CD4-positive, alpha-beta T cell (primary cell): ENCODE results near the gene KIDINS220. TPM values are rescaled to one million over a fixed set of nuclear protein-coding genes. Genes with fewer than 3 reads are reported as not detected.

Source experiments
- ATAC-seq: fragments of 200-7000 bp; cut with Tn5 transposase; one replicate; pipeline ENCODE4 v1.10.0; 2022; ENCODE audit warnings: mild to moderate bottlenecking; ENCODE audit not compliant: poor library complexity
- CTCF ChIA-PET: fragments of 350-600 bp; sonication (Branson Sonifier 250); formaldehyde crosslinking; loops from one replicate; lab custom pipeline; 2021; ENCODE audit warnings: antibody characterized with exemption, inconsistent platforms; lab: Charles Lee
- POLR2A ChIA-PET: fragments of 350-600 bp; sonication (Branson Sonifier 250); formaldehyde crosslinking; loops from one replicate; lab custom pipeline; 2021; ENCODE audit warnings: antibody characterized with exemption, inconsistent platforms; lab: Charles Lee
- DNase-seq, 14 experiments: peaks; one replicate each; pipeline ENCODE4 v3.0.0-alpha.2; 2013 to 2020; ENCODE audit warnings: mixed read lengths in 2 of 14
- H3K27ac ChIP-seq, 2 donors: one replicate each; pipeline versions ENCODE4 v1.5.1 to v1.7.0; 2013; ENCODE audit warnings: low read length in 2 of 2, low read depth in 1 of 2, mild to moderate bottlenecking in 1 of 2
- H3K27me3 ChIP-seq, 2 experiments: 1 replicate in 1 of 2; 2 replicates in 1 of 2; pipeline versions ENCODE4 v1.6.1 to v1.7.0; 2013; ENCODE audit warnings: low read length in 2 of 2, control low read depth in 1 of 2, mild to moderate bottlenecking in 1 of 2, moderate library complexity in 1 of 2; ENCODE audit not compliant: insufficient read depth in 2 of 2, control insufficient read depth in 1 of 2
- H3K36me3 ChIP-seq: one replicate; pipeline ENCODE4 v1.6.1; 2013; ENCODE audit warnings: low read length, control low read depth; ENCODE audit not compliant: insufficient read depth
- H3K4me1 ChIP-seq: one replicate; pipeline ENCODE4 v1.6.1; 2013; ENCODE audit warnings: low read length, control low read depth; ENCODE audit not compliant: insufficient read depth
- H3K4me3 ChIP-seq: one replicate; pipeline ENCODE4 v1.5.1; 2013; ENCODE audit warnings: mild to moderate bottlenecking, low read length, moderate library complexity
- H3K9me3 ChIP-seq, 2 experiments: 1 replicate in 1 of 2; 2 replicates in 1 of 2; pipeline versions ENCODE4 v1.6.1 to v1.7.0; 2013; ENCODE audit warnings: low read length in 2 of 2, mild to moderate bottlenecking in 2 of 2, control low read depth in 1 of 2, moderate library complexity in 1 of 2; ENCODE audit not compliant: control insufficient read depth in 1 of 2, insufficient read depth in 1 of 2
- H3K27ac Mint-ChIP-seq: one replicate; pipeline ENCODE4 v1.8.0; 2020; ENCODE audit warnings: mixed read lengths
- H3K27me3 Mint-ChIP-seq: one replicate; pipeline ENCODE4 v1.8.0; 2021; ENCODE audit warnings: mixed read lengths
- H3K36me3 Mint-ChIP-seq: one replicate; pipeline ENCODE4 v1.8.0; 2021; ENCODE audit warnings: low read depth, mixed read lengths
- H3K4me1 Mint-ChIP-seq: one replicate; pipeline ENCODE4 v1.8.0; 2021; ENCODE audit warnings: low read depth, mixed read lengths
- H3K4me3 Mint-ChIP-seq: one replicate; pipeline ENCODE4 v1.8.0; 2020; ENCODE audit warnings: mild to moderate bottlenecking, mixed read lengths
- H3K9me3 Mint-ChIP-seq: one replicate; pipeline ENCODE4 v1.8.0; 2020; ENCODE audit warnings: mixed read lengths
- intact Hi-C, 2 experiments: fragments of 100-400 bp; cut with DNase I in 1 of 2; cut with micrococcal nuclease in 1 of 2; formaldehyde crosslinking; loops; one replicate each; pipeline versions ENCODE4 v1.15.1 to v1.9.0; 2023 to 2025; cut with DNase I, micrococcal nuclease
- total RNA-seq, 174 experiments: library from RNA in 2 of 174; stranded (reverse) in 2 of 174; gene quantifications; one replicate each; pipeline ENCODE4 v1.2.3 and lab custom pipeline; 2021 to 2026
- TF ChIP-seq, protein P1 (sequence below): fragments of 200-600 bp; IDR thresholded peaks from one replicate; pipeline ENCODE4 v1.8.0; 2022; ENCODE audit warnings: antibody characterized with exemption, mild to moderate bottlenecking

The KIDINS220 gene
- total RNA-seq, 2 experiments from 2014 or later = 29.3 to 31.4 TPM

DNA sequence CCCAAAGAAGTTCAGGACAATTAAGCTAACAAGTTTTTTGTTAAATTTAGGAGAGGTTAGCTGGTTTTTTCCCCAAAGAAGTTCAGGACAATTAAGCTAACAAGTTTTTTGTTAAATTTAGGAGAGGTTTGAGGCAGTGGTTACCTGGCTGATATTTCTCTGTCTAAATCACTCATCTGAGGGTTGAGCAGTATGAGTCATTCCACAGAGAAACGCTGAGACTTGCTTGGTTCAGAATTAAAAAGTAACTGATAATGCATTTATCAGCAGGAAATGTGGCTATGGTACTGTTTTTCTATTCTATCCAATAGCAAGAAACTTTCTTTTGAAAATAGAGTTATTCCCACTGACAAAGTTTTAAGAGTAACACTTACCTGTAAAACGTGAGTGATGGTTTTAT, 22.8 kb upstream of the KIDINS220 start:
- Mint-ChIP-seq H3K9me3 (no peaks in the 10 kb centered on the region), H3K27ac (no peak overlapping the region), H3K36me3 (no peaks in the 10 kb centered on the region), H3K4me3 (no peak overlapping the region), H3K4me1 (no peaks in the 10 kb centered on the region), H3K27me3 (no peaks in the 10 kb centered on the region)
- Histone ChIP-seq H3K27ac (no peak overlapping the region), H3K36me3 (no peaks in the 10 kb centered on the region), H3K27me3 (no peaks in the 10 kb centered on the region), H3K9me3 (no peaks in the 10 kb centered on the region), H3K4me1 (no peaks in the 10 kb centered on the region), H3K4me3 (no peak overlapping the region)
- intact Hi-C loops = no loop called here
- DNase-seq (no peak), ATAC-seq (no peak)
- CTCF ChIA-PET = no interaction called here
- TF ChIP-seq, protein P1, sequence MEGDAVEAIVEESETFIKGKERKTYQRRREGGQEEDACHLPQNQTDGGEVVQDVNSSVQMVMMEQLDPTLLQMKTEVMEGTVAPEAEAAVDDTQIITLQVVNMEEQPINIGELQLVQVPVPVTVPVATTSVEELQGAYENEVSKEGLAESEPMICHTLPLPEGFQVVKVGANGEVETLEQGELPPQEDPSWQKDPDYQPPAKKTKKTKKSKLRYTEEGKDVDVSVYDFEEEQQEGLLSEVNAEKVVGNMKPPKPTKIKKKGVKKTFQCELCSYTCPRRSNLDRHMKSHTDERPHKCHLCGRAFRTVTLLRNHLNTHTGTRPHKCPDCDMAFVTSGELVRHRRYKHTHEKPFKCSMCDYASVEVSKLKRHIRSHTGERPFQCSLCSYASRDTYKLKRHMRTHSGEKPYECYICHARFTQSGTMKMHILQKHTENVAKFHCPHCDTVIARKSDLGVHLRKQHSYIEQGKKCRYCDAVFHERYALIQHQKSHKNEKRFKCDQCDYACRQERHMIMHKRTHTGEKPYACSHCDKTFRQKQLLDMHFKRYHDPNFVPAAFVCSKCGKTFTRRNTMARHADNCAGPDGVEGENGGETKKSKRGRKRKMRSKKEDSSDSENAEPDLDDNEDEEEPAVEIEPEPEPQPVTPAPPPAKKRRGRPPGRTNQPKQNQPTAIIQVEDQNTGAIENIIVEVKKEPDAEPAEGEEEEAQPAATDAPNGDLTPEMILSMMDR = no peak
- POLR2A ChIA-PET = no interaction called here

DNA sequence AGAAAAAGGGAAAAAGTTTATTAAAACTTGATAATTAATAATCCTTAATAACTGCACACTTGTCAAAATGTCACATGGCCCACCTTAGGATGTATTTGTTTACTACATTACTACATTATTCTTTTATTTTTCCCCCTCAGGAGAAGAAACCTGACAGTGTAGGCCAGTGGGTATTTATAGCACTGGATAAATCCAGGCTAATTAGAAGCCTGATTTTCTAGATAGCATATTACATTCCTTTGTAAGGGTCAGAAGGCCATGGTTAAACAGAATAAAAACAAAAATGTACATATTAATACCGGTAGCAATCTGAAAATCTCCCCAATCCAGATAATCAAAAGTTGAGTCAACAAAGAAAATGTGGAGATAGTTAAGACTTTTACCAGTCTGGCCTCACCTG, 21.5 kb upstream of the KIDINS220 start:
- Mint-ChIP-seq H3K36me3 (no peaks in the 10 kb centered on the region), H3K4me1 (no peaks in the 10 kb centered on the region), H3K9me3 (no peaks in the 10 kb centered on the region), H3K27ac (no peak overlapping the region), H3K27me3 (no peaks in the 10 kb centered on the region), H3K4me3 (no peak overlapping the region)
- H3K4me3 ChIP-seq = no peak overlapping the region
- TF ChIP-seq, protein P1 = no peak
- ATAC-seq = no peak
- no peaks in the 10 kb centered on the region for H3K36me3 ChIP-seq
- POLR2A ChIA-PET = no interaction called here
- H3K27me3 ChIP-seq = no peaks in the 10 kb centered on the region
- no peaks in the 10 kb centered on the region for H3K4me1 ChIP-seq
- CTCF ChIA-PET = no interaction called here
- H3K9me3 ChIP-seq = no peaks in the 10 kb centered on the region
- H3K27ac ChIP-seq = no peak overlapping the region
- DNase-seq = no peak
- intact Hi-C loops = no loop called here

DNA sequence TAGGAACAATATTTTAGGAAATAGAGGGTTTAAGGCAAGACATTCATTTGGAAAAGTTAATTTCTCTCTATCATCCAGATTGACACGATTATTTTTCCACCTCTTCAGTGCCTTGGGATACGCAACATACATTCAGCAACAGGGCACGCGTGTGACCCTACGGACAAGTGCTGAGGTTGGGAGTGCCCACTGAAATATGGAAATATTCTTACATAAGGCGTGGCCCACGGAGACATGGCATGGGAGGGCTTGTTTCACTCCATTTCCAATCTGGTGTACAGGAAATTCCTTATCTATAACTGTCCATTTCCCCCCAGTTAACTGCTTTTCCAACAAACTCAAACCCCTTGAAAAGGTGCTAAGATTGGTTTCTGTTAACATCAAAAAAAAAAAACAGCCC, 20.9 kb upstream of the KIDINS220 start:
- ChIA-PET POLR2A (no interaction called here), CTCF (no interaction called here)
- Histone ChIP-seq H3K27ac (no peak overlapping the region), H3K4me1 (no peaks in the 10 kb centered on the region), H3K4me3 (no peak overlapping the region), H3K27me3 (no peaks in the 10 kb centered on the region), H3K36me3 (no peaks in the 10 kb centered on the region), H3K9me3 (no peaks in the 10 kb centered on the region)
- no peak for ATAC-seq
- Mint-ChIP-seq H3K4me3 (no peak overlapping the region), H3K27ac (no peak overlapping the region), H3K4me1 (no peaks in the 10 kb centered on the region), H3K27me3 (no peaks in the 10 kb centered on the region), H3K36me3 (no peaks in the 10 kb centered on the region), H3K9me3 (no peaks in the 10 kb centered on the region)
- DNase-seq = no peak
- TF ChIP-seq, protein P1 = no peak
- intact Hi-C loops = no loop called here
